SKM-1 treated with dmso at 0.1 percent for 144 hours (cell line): ENCODE measurements around the gene KRTAP10-12.

Source experiments
- DNase-seq: peaks from one replicate; lab custom pipeline; 2025; ENCODE audit not compliant: unreplicated experiment; lab: John Stamatoyannopoulos, UW

Gene KRTAP10-12

DNA sequence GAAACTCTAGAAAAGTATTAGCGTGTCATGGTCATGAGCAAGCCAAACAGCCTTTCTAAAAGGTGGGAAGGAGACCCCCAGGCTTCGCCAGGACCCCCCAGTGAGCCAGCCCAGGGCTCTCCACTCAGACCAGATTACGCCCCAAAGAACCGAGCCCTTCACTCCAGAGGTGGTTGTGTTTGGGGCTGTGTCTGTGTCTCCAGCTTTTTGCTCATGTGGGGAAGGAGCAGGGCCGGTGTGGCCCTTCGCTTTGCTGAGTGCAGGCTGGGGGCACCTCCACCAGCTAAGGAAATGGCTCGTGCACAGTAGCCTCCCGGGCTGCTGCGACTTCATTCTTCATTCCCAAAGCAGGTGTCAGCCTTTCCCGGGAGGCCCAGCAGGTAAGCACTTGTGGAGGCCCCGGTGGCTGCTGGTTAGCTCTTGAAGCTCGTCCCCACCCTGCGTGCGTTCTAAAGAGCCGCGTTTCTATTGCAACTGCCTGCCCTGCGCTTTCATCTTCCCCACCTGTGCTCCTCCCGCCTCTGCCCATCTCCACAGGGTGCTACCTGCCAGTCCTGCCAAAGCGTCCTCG is 13.9 kb downstream of the KRTAP10-12 start:
- no peak for DNase-seq

- DNase-seq, result no peak
These were observed 14.6 kb downstream of the KRTAP10-12 start, which contains the start of gene TSPEAR for GRCh38 chr21:44711327-44712202. TSPEAR (minus strand) TSS chr21:44711572; CDS start chr21:44711514, 58 bp downstream.

DNA sequence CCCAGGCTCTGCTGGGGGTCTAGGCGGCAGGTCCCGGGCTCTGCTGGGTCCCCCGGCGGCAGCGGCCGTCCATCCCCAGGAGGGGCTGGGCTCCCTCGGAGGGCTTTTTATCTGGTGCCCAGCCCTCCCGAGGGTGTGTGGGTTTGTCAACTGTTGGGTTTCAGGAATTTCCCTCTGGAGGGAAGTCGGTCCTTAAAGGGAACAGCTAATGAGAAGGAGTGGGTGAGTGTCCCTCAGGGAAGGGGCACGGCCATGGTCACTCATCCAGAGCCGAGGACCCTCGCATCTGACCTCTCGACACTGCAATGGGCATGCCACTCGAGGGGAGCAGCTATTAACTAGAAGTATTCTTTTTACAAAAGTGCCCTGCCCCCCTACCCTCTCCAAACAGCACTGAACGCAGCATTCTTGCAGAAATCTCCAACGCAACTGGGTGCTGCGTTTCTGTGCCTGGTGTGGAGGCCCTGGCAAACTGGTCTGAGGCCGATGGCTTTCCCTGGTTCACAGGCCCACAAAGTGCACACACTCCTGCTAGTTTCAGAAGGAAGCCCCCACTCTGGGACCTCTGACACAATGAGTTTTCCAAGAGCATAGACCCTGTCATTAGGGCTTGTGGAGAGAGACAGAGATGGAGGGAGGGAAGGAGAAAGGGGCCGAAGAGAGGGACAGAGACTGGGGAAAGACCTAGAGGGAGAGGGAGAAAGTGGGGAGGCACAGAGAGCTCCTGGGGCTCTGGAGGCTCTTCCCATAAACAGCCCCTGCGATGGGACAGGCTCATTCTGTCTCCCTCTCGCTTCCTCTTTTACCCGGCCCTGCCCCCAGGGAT is 15.4 kb downstream of the KRTAP10-12 start:
- DNase-seq, result no peak

- no peak for DNase-seq
These were observed 16.2 kb downstream of the KRTAP10-12 start for GRCh38 chr21:44713130-44713529.

DNA sequence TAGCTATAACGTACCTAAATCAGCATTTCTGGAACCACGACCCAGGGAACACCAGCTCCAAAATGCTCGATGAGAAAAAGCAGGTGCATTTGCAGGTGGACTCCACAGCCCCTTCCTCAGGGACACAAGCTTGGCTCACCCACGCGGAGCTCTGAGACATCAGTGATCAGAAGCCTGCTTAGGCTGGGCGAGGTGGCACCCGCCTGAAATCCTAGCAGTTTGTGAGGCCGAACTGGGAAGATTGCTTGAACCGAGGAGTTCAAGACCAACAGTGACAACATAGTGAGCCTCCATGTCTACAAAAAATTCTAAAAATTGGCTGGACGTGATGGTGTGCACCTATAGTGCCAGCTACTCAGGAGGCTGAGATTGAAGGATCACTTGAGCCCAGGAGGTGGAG is 16.9 kb downstream of the KRTAP10-12 start:
- no peak for DNase-seq

DNA sequence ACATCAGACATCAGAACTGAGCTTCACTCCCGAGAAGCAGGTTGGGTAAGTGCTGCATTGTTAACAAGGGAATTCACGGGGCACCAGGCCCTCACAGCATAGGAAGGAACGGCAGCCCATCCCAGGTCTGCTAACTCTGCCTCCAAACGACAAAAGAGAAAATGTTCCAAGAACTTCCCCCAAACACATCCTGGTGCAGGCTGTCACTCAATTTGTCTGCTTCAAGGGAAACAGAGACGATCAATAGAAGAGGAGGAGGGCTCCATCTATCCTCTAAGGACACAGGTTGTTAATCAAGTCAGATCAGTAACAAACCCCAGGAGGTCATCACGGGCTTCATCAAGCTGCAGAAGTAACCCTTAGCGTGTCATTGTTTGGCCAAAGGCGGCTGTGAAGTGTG is 17.9 kb downstream of the KRTAP10-12 start:
- no peak for DNase-seq

DNA sequence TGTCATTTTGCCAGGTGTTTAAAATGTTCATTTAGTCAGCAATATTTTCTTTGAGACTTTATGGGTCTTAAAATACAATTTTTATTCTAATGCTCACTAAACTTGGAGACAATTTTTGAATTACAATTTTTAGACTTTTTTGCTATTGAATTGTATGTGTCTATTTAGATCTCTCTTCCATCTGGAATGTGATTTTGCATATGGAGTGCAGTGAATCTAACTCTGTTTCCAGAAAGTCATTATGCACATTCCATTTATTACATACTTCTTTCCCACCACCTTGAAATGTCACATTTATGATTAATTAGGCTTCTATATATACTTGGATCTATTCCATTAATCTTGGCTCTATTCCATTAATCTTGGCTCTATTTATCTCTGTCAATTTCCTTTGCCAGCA is 20.0 kb downstream of the KRTAP10-12 start:
- no peak for DNase-seq

DNA sequence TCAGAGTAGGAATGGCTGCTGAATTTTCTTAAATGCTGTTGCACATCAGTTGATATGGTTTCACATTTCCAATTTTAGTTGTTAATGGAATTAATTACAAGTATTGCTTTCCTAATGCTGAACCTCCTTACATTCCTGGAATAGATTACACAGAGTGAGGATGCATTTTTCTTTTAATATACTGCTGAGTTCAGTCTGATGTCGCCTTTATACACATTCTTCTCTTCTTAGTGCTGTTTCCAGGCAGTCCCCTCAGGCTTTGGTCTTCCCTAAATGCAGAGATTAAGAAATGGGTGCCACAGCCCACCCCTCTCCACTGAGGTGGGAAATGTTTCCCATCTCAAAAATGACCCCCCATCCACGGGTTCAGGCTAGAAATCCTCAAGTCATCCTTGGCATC is 21.1 kb downstream of the KRTAP10-12 start:
- DNase-seq, result no peak

DNA sequence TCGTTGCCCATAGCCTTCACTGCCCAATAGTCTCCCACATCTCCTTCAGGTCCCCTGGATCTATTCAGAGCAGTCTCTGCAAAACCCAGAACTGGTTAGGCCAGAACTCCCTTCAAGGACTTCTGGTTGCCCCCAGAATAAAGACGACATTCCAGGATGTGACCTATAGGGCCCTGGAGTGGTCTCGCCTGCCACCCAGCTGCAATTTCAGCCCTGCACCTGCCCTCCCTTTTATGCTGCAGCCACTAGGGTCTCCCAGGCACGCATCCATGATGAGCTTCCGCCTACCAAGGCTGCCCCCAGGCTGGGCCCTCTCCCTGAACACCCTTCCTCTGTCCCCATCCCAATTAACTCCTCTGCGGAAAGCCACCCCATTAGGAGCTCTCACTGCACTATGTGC is 21.6 kb downstream of the KRTAP10-12 start:
- no peak for DNase-seq

DNA sequence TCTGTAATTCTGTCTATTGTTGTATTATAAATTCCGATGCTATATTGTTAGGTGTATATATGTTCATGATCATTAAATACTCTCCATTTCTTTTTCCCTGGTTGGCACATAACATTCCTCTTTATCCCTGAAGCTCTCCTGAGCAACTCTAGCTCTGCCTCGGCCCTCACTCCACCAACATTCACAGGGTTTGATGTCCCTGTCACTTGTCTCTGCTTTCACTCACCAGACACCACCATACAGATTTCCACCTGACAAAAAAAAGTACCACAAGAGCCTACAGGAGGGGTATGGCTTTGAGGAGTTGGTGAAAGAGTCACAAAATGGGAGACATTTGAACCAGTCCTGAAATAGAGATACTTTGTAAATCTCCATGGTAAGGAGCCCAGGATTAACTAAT is 23.2 kb downstream of the KRTAP10-12 start:
- DNase-seq, result no peak

GRCh38 chr21:44722731-44723130 is 25.8 kb downstream of the KRTAP10-12 start:
- no peak for DNase-seq

DNA sequence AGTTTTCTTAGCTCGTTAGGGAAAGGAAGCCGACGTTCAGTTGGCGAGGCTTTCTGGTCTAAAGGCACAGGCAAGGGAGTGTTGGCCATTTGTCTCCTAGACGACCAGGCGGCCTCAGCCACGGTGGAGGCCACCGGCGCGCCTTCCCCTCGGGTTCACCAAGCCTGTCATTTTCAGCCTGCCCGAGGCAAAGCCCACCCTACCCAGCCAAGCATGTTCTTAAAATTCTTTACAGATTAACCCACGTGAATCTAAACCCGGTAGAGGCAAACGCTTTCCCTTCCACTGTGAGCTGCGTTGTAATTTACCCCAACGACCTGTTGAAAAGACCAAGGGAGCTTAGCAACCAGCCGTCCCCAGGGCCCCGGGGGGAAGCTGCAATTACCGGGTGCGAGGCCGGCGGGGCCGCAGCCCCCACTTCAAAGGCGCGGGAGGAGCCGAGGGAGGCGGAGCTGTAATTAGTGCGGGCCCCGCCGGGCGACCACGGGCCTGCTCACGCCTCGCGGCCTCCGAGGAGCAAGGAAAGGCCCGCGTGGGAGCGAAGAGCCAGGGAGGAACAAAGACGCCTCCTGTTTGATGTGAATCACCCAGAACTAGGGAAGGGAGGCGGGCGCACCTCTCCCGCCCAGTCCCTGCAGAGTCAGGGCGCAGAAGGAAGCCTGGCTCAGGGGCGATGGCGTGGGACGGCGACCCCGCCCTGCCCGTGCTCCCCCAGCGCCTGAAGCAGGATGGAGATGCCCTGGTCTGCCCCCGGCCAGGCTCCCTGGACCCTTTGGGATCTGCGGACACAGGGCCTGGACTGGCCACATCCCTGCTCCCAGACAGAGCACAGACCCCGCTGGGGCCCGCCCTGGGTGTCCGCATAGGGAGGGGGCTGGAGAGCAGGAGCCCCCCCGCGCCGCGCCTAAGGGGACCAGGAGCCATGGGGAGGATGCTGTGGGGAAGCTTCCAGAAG is 26.5 kb downstream of the KRTAP10-12 start:
- DNase-seq, result no peak

- no peak for DNase-seq
These were observed 27.2 kb downstream of the KRTAP10-12 start for GRCh38 chr21:44724196-44724595.

DNA sequence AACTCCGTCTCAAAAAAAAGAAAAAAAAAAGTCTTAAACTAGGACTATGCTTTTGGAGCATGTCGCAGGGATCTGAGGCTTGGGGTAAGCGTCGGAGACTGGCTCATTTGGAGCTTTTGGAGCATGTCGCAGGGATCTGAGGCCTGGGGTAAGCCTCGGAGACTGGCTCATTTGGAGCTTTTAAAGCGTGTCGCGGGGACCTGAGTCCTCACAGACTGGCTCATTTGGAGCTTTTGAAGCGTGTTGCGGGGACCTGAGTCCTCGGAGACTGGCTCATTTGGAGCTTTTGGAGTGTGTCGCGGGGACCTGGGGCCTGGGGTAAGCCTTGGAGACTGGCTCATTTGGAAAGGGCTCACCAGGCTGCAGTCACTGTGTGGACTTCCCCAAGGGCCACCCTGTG is 28.0 kb downstream of the KRTAP10-12 start:
- DNase-seq, result no peak

GRCh38 chr21:44726826-44727225 is 29.9 kb downstream of the KRTAP10-12 start:
- no peak for DNase-seq

- DNase-seq, result no peak
These were observed 30.3 kb downstream of the KRTAP10-12 start for GRCh38 chr21:44727321-44727720.

GRCh38 chr21:44727757-44728156 is 30.8 kb downstream of the KRTAP10-12 start:
- DNase-seq, result no peak

- DNase-seq, result no peak
These were observed 31.7 kb downstream of the KRTAP10-12 start for GRCh38 chr21:44728716-44729115.

GRCh38 chr21:44729336-44730027 is 32.5 kb downstream of the KRTAP10-12 start:
- DNase-seq, result no peak

DNA sequence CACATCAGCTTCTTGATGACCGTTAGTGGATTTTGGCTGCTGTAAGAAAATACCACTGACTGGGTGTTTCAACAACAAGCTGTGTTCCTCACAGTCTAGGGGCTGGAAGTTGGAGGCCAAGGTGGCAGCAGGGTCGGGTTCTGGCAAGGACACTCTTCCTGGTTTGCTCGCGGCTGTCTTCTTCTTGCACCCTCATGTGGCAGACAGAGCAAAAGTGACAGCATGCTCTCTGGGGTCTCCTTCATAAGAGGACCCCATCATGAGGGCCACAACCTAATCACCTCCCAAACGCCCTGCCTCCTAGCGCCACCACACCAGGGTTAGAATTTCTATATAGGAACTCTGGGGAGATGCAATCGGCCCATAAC is 33.0 kb downstream of the KRTAP10-12 start:
- DNase-seq, result no peak
